Peyer's patch (tissue), 4 donors: ENCODE results near the gene PYGB. TPM values are rescaled to one million over a fixed set of nuclear protein-coding genes. Genes with fewer than 3 reads are reported as not detected.

Source experiments
- DNase-seq, 3 donors: peaks; one replicate each; pipeline ENCODE4 v3.0.0-alpha.2; 2017 to 2019
- H3K27ac ChIP-seq, 4 donors: fragments of 200-600 bp; sonication (generic); one replicate each; pipeline ENCODE4 v1.5.1; 2016 to 2019
- H3K27me3 ChIP-seq, 2 donors: fragments of 200-600 bp; sonication (generic); one replicate each; pipeline ENCODE4 v1.5.1; 2019
- H3K36me3 ChIP-seq, 3 donors: fragments of 200-600 bp; sonication (generic); one replicate each; pipeline ENCODE4 v1.5.1; 2016 to 2019
- H3K4me1 ChIP-seq, 4 donors: fragments of 200-600 bp; sonication (generic); one replicate each; pipeline ENCODE4 v1.5.1; 2016 to 2019
- H3K4me3 ChIP-seq, 4 donors: fragments of 200-600 bp; sonication (generic); 1 replicate in 3 of 4; 2 replicates in 1 of 4; pipeline ENCODE4 v1.5.1; 2016 to 2019; ENCODE audit warnings: mild to moderate bottlenecking in 1 of 4
- H3K9me3 ChIP-seq, 4 donors: fragments of 200-600 bp; sonication (generic); one replicate each; pipeline ENCODE4 v1.5.1; 2016 to 2019; ENCODE audit warnings: mild to moderate bottlenecking in 1 of 4
- CTCF ChIP-seq, 6 experiments: fragments of 450-650 bp in 4 of 6; fragments of 200-600 bp in 2 of 6; sonication (generic) in 1 of 6; IDR thresholded peaks; one replicate each; pipeline ENCODE4 v1.5.1; 2017 to 2019; ENCODE audit warnings: antibody characterized with exemption in 6 of 6, mild to moderate bottlenecking in 3 of 6, moderate library complexity in 1 of 6
- POLR2A ChIP-seq, 2 donors: fragments of 450-650 bp; IDR thresholded peaks; one replicate each; pipeline ENCODE4 v1.5.1; 2017; ENCODE audit warnings: antibody characterized with exemption in 2 of 2, mild to moderate bottlenecking in 2 of 2, moderate library complexity in 2 of 2
- total RNA-seq, 4 donors: library from RNA; depleted of rRNA; stranded (reverse); fragments of >200 nt; gene quantifications; one replicate each; pipeline ENCODE4 v1.1.0, GENCODE V29; 2016

Gene PYGB
- total RNA-seq, 4 donors from 2014 or later, result 88.3 to 154 (median 124) TPM

- no peak overlapping the region for H3K27ac ChIP-seq
- no peak for TF ChIP-seq POLR2A (IDR thresholded peaks at IDR 0.05)
- TF ChIP-seq CTCF (IDR thresholded peaks at IDR 0.05), result no peak
- peak; percentile 10 to 44 (median 39) for DNase-seq
These were observed 69.6 kb downstream of the PYGB start for GRCh38 chr20:25317351-25318075.

DNA sequence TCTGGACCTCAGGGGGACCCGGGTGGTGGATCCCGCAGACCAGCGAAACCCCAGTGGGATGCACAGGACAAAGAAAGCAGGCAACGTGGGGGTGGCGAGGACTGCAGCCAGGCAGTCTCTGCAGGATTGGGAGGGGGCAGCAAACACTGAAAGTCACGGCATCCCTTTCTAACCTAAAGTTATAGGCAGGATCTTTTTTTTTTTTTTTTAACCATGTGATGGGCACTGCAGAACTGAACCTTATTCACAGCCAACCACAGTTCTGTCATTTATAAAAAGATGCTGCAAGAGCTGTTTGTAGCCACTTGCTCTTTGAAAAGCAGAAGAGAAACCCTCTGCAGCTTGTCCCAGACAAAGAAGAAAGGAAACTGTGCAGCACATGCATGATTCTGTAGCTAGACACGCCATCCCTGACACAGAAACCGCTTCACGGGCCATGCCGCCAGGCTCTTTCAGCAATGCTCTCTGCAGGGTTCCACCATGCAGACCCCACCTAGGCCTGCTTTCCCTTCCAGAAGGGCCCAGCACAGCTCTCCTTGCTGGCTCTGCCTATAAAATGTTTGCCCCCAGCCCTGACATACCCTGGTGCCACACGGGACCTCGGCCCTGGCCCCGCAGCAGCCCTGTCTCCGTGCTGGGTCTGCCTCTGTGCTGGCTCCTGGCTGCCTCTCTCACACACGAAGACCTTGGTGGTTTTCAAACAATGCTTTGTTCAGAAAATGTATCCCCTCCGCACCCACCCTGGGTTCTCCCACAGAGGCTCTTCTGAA, 70.8 kb downstream of the PYGB start:
- DNase-seq, result peak in 1 of 3 donors; percentile 64

More at GRCh38 chr20:25317351-25318075, 69.6 kb downstream of the PYGB start:
- Histone ChIP-seq H3K36me3 (peaks cover 0 to 36% (median 0%) of the 10 kb centered on the region in 3 donors), H3K4me3 (no peak overlapping the region), H3K4me1 (peaks cover 0 to 9% (median 5%) of the 10 kb centered on the region in 4 donors), H3K27me3 (no peaks in the 10 kb centered on the region), H3K9me3 (no peaks in the 10 kb centered on the region)

GRCh38 chr20:25319241-25320034, 71.6 kb downstream of the PYGB start:
- Histone ChIP-seq H3K27me3 (no peaks in the 10 kb centered on the region), H3K4me1 (peaks cover 4 to 24% (median 6%) of the 10 kb centered on the region in 4 donors), H3K4me3 (no peak overlapping the region), H3K9me3 (no peaks in the 10 kb centered on the region), H3K36me3 (peaks cover 0 to 34% (median 0%) of the 10 kb centered on the region in 3 donors), H3K27ac (peak overlapping the region; percentile 27 to 63 (median 46))
- TF ChIP-seq POLR2A (IDR thresholded peaks at IDR 0.05) (no peak), CTCF (IDR thresholded peaks at IDR 0.05) (no peak)
- DNase-seq, result peak in 1 of 3 donors; percentile 41

More for the DNA sequence above, 70.8 kb downstream of the PYGB start:
- H3K27ac ChIP-seq, result peak overlapping the region; percentile 27 to 63 (median 46)
- H3K9me3 ChIP-seq, result no peaks in the 10 kb centered on the region
- TF ChIP-seq CTCF (IDR thresholded peaks at IDR 0.05) (no peak), POLR2A (IDR thresholded peaks at IDR 0.05) (no peak)
- no peak overlapping the region for H3K4me3 ChIP-seq
- H3K4me1 ChIP-seq, result peaks cover 4 to 20% (median 6%) of the 10 kb centered on the region in 4 donors
- no peaks in the 10 kb centered on the region for H3K27me3 ChIP-seq
- H3K36me3 ChIP-seq, result peaks cover 0 to 38% (median 0%) of the 10 kb centered on the region in 3 donors

- Histone ChIP-seq H3K27me3 (no peaks in the 10 kb centered on the region), H3K36me3 (peaks cover 0 to 34% (median 0%) of the 10 kb centered on the region in 3 donors), H3K4me3 (no peak overlapping the region), H3K4me1 (peaks cover 4 to 24% (median 6%) of the 10 kb centered on the region in 4 donors), H3K9me3 (no peaks in the 10 kb centered on the region), H3K27ac (no peak overlapping the region)
- TF ChIP-seq POLR2A (IDR thresholded peaks at IDR 0.05) (no peak), CTCF (IDR thresholded peaks at IDR 0.05) (no peak)
- DNase-seq, result peak in 1 of 3 donors; percentile 33
These were observed 72.3 kb downstream of the PYGB start for GRCh38 chr20:25320035-25320800.
